Ectodermal cell (in vitro differentiated cells): ENCODE results near the gene MPHOSPH9.
"Not testable (repeated sequence)": the region's sequence is repeated elsewhere in the genome, so short reads cannot be mapped to it uniquely, and the experiment has no call there.

ENCODE experiments used
- H3K27ac ChIP-seq: 2 replicates; pipeline ENCODE4 v1.7.0; 2013; ENCODE audit warnings: mild to moderate bottlenecking, low read depth, low read length; ENCODE audit not compliant: insufficient read depth, poor library complexity, severe bottlenecking
- H3K27me3 ChIP-seq: 2 replicates; pipeline ENCODE4 v1.7.0; 2013; ENCODE audit warnings: mild to moderate bottlenecking, low read length; ENCODE audit not compliant: insufficient read depth, control insufficient read depth, poor library complexity, severe bottlenecking
- H3K36me3 ChIP-seq: one replicate; pipeline ENCODE4 v1.7.0; 2013; ENCODE audit warnings: low read length; ENCODE audit not compliant: control insufficient read depth, insufficient read depth
- H3K4me1 ChIP-seq: one replicate; pipeline ENCODE4 v1.7.0; 2013; ENCODE audit warnings: low read length; ENCODE audit not compliant: control insufficient read depth, insufficient read depth
- H3K4me3 ChIP-seq: 2 replicates; pipeline ENCODE4 v1.7.0; 2013; ENCODE audit warnings: low read depth, low read length, control low read depth; ENCODE audit not compliant: insufficient read depth
- H3K9me3 ChIP-seq: 2 replicates; pipeline ENCODE4 v1.7.0; 2013; ENCODE audit warnings: mild to moderate bottlenecking, low read length, moderate library complexity; ENCODE audit not compliant: control insufficient read depth
- WGBS, 2 experiments: methylation state at CpG; one replicate each; pipeline ENCODE4 v1.1.7; 2013; ENCODE audit warnings: missing lambda C conversion rate in 2 of 2; 5-methylcytosine and 5-hydroxymethylcytosine counted together

Gene MPHOSPH9

DNA sequence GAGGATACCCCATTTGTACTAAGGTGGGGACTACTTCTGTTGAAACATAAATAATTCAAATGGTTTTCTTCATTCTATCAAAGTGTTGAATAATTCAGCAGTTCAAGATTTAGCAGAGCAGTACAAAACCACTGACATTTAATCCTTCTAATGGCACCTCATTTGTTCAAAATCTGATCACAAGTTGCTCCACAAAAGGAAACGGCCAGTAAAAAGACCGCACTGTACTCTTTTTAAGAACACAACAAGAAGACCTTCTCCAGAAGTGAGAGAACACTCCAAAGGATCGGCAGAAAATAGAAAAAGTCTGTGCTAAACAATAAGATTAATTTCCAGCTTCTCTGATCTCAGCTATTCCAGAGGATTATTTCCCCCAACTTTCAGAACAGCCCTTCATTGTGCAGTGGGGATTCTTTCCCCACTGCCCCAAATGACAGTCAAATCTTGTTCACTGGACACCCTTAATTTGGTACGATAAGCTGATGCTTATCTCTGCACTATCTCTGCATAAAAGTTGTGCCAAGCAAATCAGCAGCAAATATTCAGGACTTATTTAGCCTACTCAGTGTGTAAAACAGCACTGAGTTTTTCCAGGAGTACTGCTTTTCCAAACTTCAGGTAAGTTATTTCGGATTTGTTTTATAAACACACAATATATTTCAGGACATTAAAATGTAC lies 5.2 kb downstream of the MPHOSPH9 start:
- H3K27ac ChIP-seq, result no peak overlapping the region
- H3K4me1 ChIP-seq, result peaks cover 5% of the 10 kb centered on the region
- no peaks in the 10 kb centered on the region for H3K27me3 ChIP-seq
- no peaks in the 10 kb centered on the region for H3K9me3 ChIP-seq
- peaks cover 13% of the 10 kb centered on the region for H3K36me3 ChIP-seq
- 75 to 78% methylated on average over 5 of the region's 5 CpGs for WGBS, 2 experiments
- no peak overlapping the region for H3K4me3 ChIP-seq

DNA sequence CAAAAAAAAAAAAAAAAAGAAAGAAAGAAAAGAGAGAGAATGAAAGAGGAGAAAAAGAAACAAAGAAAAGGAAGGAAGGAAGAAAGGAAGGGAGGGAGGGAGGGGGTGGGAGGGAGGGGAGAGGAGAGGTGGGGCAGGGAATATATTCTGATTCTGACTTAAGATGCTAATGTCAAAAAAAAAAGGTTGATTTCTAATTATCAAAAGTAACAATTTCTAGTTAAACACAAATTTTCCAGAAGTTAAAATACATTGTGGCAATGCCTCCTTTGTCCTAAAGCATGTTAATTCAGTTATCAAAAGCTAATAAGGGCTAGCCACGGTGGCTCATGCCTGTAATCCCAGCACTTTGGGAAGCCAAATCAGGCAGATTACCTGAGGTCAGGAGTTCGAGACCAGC lies 7.5 kb downstream of the MPHOSPH9 start:
- peaks cover 2% of the 10 kb centered on the region for H3K4me1 ChIP-seq
- 87 to 93% methylated on average over 2 of the region's 2 CpGs for WGBS, 2 experiments
- no peaks in the 10 kb centered on the region for H3K27me3 ChIP-seq
- peaks cover 27% of the 10 kb centered on the region for H3K36me3 ChIP-seq
- H3K27ac ChIP-seq, result no peak overlapping the region
- H3K4me3 ChIP-seq, result no peak overlapping the region
- H3K9me3 ChIP-seq, result no peaks in the 10 kb centered on the region

DNA sequence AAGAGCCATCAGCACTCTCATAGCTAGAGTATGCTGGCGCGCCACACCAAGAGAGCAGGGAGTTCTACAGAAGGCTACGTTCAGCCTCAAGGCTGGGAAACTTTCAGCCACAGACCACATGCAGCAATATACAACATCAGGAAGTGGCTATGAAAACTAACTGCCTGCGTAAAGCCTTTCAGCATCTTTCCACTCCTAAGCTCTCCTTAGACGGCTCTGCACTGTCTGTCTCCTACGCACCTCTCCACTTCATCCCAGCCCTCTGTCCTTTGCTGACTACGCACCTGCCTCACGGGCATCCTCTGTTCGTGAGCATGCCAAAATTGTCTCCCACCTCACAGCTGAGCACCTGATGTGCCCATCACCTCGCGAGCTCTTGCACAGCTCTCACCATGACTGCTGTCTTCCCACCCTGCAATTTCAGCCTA lies 9.7 kb downstream of the MPHOSPH9 start:
- no peaks in the 10 kb centered on the region for H3K27me3 ChIP-seq
- peaks cover 34% of the 10 kb centered on the region for H3K36me3 ChIP-seq
- no peaks in the 10 kb centered on the region for H3K9me3 ChIP-seq
- WGBS, 2 experiments, result 93 to 96% methylated on average over 11 of the region's 11 CpGs
- H3K27ac ChIP-seq, result no peak overlapping the region
- H3K4me3 ChIP-seq, result no peak overlapping the region
- no peaks in the 10 kb centered on the region for H3K4me1 ChIP-seq

DNA sequence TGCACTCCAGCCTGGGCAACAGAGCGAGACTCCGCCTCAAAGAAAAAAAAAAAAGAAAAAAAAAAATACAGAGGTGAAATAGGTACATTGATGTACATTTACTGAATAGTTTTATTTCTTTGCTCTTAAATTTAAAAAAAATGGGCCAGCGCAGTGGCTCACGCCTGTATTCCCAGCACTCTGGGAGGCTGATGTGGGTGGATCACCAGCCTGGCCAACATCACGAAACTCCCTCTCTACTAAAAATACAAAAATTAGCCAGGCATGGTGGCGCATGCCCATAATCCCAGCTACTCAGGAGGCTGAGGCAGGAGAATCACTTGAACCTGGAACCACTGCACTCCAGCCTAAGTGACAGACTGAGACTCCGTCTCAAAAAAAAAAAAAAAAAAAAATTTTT lies 25.1 kb downstream of the MPHOSPH9 start:
- H3K36me3 ChIP-seq, result peaks cover 32% of the 10 kb centered on the region
- H3K4me3 ChIP-seq, H3K9me3 ChIP-seq, H3K4me1 ChIP-seq, H3K27me3 ChIP-seq, H3K27ac ChIP-seq: not testable (repeated sequence)
- 91 to 95% methylated on average over 7 of the region's 7 CpGs for WGBS, 2 experiments

DNA sequence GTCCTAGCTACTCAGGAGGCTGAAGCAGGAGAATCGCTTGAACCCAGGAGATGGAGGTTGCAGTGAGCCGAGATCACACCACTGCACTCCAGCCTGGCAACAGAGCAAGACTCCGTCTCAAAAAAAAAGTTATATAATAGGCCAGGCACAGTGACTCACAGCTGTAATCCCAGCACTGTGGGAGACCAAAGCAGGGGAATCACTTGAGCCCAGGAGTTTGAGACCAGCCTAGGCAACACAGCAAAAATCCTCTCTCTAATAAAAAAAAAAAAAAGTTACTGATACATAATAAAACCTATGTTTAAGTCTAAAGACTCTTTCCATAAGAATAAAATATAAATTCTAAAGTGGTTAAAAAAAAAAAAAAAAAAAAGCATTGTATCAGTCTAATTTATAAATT lies 26.1 kb downstream of the MPHOSPH9 start:
- not testable (repeated sequence) for H3K4me1 ChIP-seq, H3K27ac ChIP-seq, H3K9me3 ChIP-seq, H3K4me3 ChIP-seq, H3K27me3 ChIP-seq
- peaks cover 35% of the 10 kb centered on the region for H3K36me3 ChIP-seq
- 88 to 91% methylated on average over 3 of the region's 3 CpGs for whole genome bisulfite sequencing, 2 experiments

DNA sequence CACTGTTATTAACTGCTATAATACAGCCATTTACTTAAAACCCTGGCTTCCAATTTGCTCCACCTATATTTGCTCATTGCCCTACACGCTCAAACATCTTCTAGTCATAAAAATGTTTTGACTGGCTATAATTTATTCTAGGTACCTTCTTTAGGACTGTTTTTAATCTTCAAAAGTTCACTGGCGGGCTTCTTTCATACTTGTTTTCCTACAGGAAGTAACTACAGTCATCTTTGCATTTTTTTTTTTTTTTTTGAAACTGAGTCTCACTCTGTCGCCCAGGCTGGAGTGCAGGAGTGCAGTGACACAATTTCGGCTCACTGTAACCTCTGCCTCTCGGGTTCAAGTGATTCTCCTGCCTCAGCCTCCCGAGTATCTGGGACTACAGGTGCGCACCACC lies 32.5 kb downstream of the MPHOSPH9 start:
- H3K27me3 ChIP-seq, result no peaks in the 10 kb centered on the region
- 94 to 96% methylated on average over 7 of the region's 7 CpGs for WGBS, 2 experiments
- H3K9me3 ChIP-seq, result no peaks in the 10 kb centered on the region
- peaks cover 50% of the 10 kb centered on the region for H3K36me3 ChIP-seq
- H3K4me1 ChIP-seq, result no peaks in the 10 kb centered on the region
- H3K4me3 ChIP-seq, result no peak overlapping the region
- no peak overlapping the region for H3K27ac ChIP-seq

DNA sequence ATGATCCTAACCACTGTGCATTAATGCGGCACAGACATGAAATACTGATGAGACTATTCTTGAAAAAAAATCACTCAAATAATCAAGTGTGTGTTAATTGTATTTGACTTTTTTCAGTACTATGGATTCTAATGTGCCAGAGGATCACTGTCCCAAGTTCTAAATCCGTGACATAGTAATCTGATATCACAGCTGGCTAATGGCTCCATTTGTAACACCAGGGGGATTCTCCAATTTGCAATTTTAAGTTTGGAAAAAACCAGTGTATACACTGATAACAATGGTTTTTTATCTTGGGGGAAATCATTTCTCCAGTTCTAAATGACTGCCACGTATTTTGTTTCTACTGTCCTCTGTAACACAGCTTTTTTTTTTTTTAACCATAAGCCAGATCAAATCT lies 33.0 kb downstream of the MPHOSPH9 start:
- no peaks in the 10 kb centered on the region for H3K27me3 ChIP-seq
- H3K27ac ChIP-seq, result no peak overlapping the region
- no peak overlapping the region for H3K4me3 ChIP-seq
- no peaks in the 10 kb centered on the region for H3K4me1 ChIP-seq
- WGBS, 2 experiments, result 97 to 99% methylated on average over 3 of the region's 3 CpGs
- H3K9me3 ChIP-seq, result no peaks in the 10 kb centered on the region
- peaks cover 52% of the 10 kb centered on the region for H3K36me3 ChIP-seq

DNA sequence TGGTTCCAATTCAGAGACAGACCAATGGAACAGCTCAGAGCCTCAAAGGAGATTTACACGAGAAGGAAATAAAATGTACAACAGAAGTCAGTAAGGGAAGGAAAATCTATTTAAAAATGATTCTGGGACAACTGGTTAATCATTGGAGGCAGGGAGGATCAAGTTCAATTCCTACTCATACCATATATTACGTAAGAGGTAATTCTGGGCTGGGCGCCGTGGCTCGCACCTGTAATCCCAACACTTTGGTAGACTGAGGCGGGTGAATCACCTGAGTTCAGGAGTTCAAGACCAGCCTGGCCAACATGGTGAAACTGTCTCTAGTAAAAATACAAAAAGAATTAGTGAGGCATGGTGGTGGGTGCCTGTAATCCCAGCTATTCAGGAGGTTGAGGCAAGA lies 45.3 kb downstream of the MPHOSPH9 start:
- no peaks in the 10 kb centered on the region for H3K27me3 ChIP-seq
- H3K4me3 ChIP-seq, result no peak overlapping the region
- WGBS, 2 experiments, result 93 to 94% methylated on average over 6 of the region's 6 CpGs
- H3K9me3 ChIP-seq, result no peaks in the 10 kb centered on the region
- H3K4me1 ChIP-seq, result no peaks in the 10 kb centered on the region
- no peak overlapping the region for H3K27ac ChIP-seq
- peaks cover 38% of the 10 kb centered on the region for H3K36me3 ChIP-seq

DNA sequence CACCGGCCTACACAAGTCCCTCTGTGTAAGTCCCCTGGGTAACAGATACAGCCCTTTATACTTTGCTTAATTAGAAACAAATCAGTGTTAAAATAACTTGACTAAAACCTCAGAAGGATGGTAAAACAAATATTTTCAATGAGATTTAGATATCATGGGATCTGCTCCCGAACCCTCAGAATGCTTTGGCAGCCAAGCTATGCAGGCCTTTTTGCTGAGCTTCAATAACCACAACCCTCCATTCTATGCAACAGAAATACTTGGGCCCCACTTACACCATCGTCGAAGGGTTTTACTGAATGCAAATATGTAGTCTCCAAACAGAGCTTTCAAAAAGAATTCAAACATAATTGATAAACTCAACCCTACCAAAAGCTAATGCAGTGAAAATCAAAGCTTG lies 52.8 kb downstream of the MPHOSPH9 start:
- Histone ChIP-seq H3K36me3 (peaks cover 34% of the 10 kb centered on the region), H3K4me3 (no peak overlapping the region), H3K9me3 (no peaks in the 10 kb centered on the region), H3K27ac (no peak overlapping the region), H3K4me1 (no peaks in the 10 kb centered on the region), H3K27me3 (no peaks in the 10 kb centered on the region)
- 91 to 95% methylated on average over 4 of the region's 4 CpGs for WGBS, 2 experiments

DNA sequence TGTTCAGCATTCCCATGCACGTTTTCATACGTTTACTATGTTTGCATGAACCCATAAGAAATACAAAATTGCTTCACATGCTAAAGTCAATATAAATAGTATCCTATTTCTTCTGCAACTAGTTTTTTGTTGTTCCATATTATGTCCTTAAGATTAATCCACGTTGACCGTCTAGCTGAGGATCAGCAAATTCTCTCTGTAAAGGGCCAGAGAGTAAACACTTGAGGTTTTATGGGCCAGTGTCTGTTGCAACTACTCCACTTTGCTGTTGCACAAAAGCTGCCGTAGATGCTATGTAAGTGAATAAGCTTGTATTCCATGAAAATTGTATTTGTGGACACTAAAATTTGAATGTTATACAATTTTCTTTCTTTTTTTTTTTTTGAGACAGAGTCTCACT lies 61.0 kb downstream of the MPHOSPH9 start:
- WGBS, 2 experiments, result 72 to 78% methylated on average over 5 of the region's 5 CpGs
- Histone ChIP-seq H3K4me3 (no peak overlapping the region), H3K27ac (no peak overlapping the region), H3K27me3 (no peaks in the 10 kb centered on the region), H3K9me3 (no peaks in the 10 kb centered on the region), H3K4me1 (no peaks in the 10 kb centered on the region), H3K36me3 (no peaks in the 10 kb centered on the region)

DNA sequence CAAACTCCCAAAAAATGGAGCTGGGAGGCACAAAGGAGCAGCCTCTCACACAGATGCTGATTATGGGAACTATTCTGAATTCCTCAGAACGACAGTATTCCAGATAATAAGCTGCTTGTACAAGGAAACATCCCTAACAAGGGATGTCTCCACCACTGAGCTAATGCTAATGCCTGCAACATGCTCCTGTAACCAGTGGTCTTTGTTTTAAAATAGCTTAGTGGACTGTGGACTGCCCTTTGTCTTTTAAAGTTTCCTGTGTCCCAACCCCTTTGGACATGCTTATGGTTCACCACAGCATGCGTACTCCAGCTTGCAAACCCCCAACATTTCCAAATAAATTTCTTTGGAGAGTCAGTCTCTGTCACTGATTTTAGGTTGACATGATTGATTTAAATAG lies 65.6 kb downstream of the MPHOSPH9 start:
- Histone ChIP-seq H3K9me3 (no peaks in the 10 kb centered on the region), H3K27me3 (no peaks in the 10 kb centered on the region), H3K27ac (no peak overlapping the region), H3K4me1 (no peaks in the 10 kb centered on the region), H3K36me3 (peaks cover 17% of the 10 kb centered on the region), H3K4me3 (no peak overlapping the region)
- 47 to 100% methylated on average over 1 to 2 of the region's 2 CpGs for WGBS, 2 experiments
